Trophoblast cell (in vitro differentiated cells and primary cell): ENCODE results near the gene LAMA3.

ENCODE experiments used
- DNase-seq, 2 donors: peaks; one replicate each; pipeline ENCODE4 v3.0.0-alpha.2; 2016
- H2AFZ ChIP-seq: 2 replicates; pipeline ENCODE4 v1.6.1; 2013; ENCODE audit warnings: low read length, moderate library complexity, mild to moderate bottlenecking; ENCODE audit not compliant: insufficient read depth, poor library complexity
- H2AK5ac ChIP-seq: 2 replicates; pipeline ENCODE4 v1.6.1; 2013; ENCODE audit warnings: mild to moderate bottlenecking, low read length
- H2BK120ac ChIP-seq: 2 replicates; pipeline ENCODE4 v1.6.1; 2013; ENCODE audit warnings: low read length, mild to moderate bottlenecking, moderate library complexity; ENCODE audit not compliant: insufficient read depth, poor library complexity
- H2BK12ac ChIP-seq: 2 replicates; pipeline ENCODE4 v1.6.1; 2013; ENCODE audit warnings: mild to moderate bottlenecking, low read length, moderate library complexity
- H2BK5ac ChIP-seq: 2 replicates; pipeline ENCODE4 v1.6.1; 2013; ENCODE audit warnings: low read length, low read depth, moderate library complexity, mild to moderate bottlenecking; ENCODE audit not compliant: poor library complexity
- H3K14ac ChIP-seq: 2 replicates; pipeline ENCODE4 v1.6.1; 2013; ENCODE audit warnings: mild to moderate bottlenecking, low read length
- H3K18ac ChIP-seq: 2 replicates; pipeline ENCODE4 v1.6.1; 2013; ENCODE audit warnings: mild to moderate bottlenecking, low read length
- H3K23ac ChIP-seq: 2 replicates; pipeline ENCODE4 v1.6.1; 2013; ENCODE audit warnings: low read length
- H3K27ac ChIP-seq: 2 replicates; pipeline ENCODE4 v1.5.1; 2013; ENCODE audit warnings: low read depth, mild to moderate bottlenecking, inconsistent platforms, low read length, moderate library complexity
- H3K27me3 ChIP-seq: 2 replicates; pipeline ENCODE4 v1.6.1; 2013; ENCODE audit warnings: inconsistent platforms, mild to moderate bottlenecking, low read length, moderate library complexity; ENCODE audit not compliant: insufficient read depth
- H3K36me3 ChIP-seq, 2 experiments: 1 replicate in 1 of 2; 2 replicates in 1 of 2; pipeline ENCODE4 v1.6.1; 2013; ENCODE audit warnings: low read length in 2 of 2, mild to moderate bottlenecking in 2 of 2, moderate library complexity in 1 of 2; ENCODE audit not compliant: insufficient read depth in 2 of 2, control insufficient read depth in 1 of 2
- H3K4ac ChIP-seq: 2 replicates; pipeline ENCODE4 v1.6.1; 2013; ENCODE audit warnings: low read depth, mild to moderate bottlenecking, low read length, moderate library complexity
- H3K4me1 ChIP-seq, 2 experiments: 1 replicate in 1 of 2; 2 replicates in 1 of 2; pipeline ENCODE4 v1.6.1; 2013; ENCODE audit warnings: low read length in 2 of 2, mild to moderate bottlenecking in 2 of 2, moderate library complexity in 1 of 2; ENCODE audit not compliant: insufficient read depth in 2 of 2, control insufficient read depth in 1 of 2
- H3K4me2 ChIP-seq: 2 replicates; pipeline ENCODE4 v1.6.1; 2013; ENCODE audit warnings: inconsistent platforms, mild to moderate bottlenecking, low read length, moderate library complexity
- H3K4me3 ChIP-seq: 2 replicates; pipeline ENCODE4 v1.5.1; 2013; ENCODE audit warnings: mild to moderate bottlenecking, low read depth, low read length, inconsistent platforms
- H3K79me1 ChIP-seq: one replicate; pipeline ENCODE4 v1.6.1; 2013; ENCODE audit warnings: low read length
- H3K79me2 ChIP-seq: 2 replicates; pipeline ENCODE4 v1.6.1; 2013; ENCODE audit warnings: low read length, mild to moderate bottlenecking; ENCODE audit not compliant: control insufficient read depth, insufficient read depth, poor library complexity
- H3K9ac ChIP-seq: 2 replicates; pipeline ENCODE4 v1.6.1; 2013; ENCODE audit warnings: mild to moderate bottlenecking, low read length
- H3K9me3 ChIP-seq: 2 replicates; pipeline ENCODE4 v1.6.1; 2013; ENCODE audit warnings: low read depth, mild to moderate bottlenecking, control low read depth, inconsistent platforms, low read length; ENCODE audit not compliant: insufficient read depth
- H4K12ac ChIP-seq: 2 replicates; pipeline ENCODE4 v1.6.1; 2013; ENCODE audit warnings: low read depth, mild to moderate bottlenecking, low read length, moderate library complexity
- H4K8ac ChIP-seq: 2 replicates; pipeline ENCODE4 v1.6.1; 2013; ENCODE audit warnings: low read depth, mild to moderate bottlenecking, low read length, moderate library complexity
- H4K91ac ChIP-seq: one replicate; pipeline ENCODE4 v1.6.1; 2013; ENCODE audit warnings: low read depth, mild to moderate bottlenecking, low read length, moderate library complexity
- WGBS: extraction: QIAGEN DNeasy Blood & Tissue Kit; methylation state at CpG from one replicate; pipeline ENCODE4 v1.1.7; 2013; ENCODE audit warnings: missing lambda C conversion rate; ENCODE audit not compliant: insufficient read length, insufficient coverage; ENCODE audit errors: extremely low coverage; 5-methylcytosine and 5-hydroxymethylcytosine counted together

Gene LAMA3

DNA sequence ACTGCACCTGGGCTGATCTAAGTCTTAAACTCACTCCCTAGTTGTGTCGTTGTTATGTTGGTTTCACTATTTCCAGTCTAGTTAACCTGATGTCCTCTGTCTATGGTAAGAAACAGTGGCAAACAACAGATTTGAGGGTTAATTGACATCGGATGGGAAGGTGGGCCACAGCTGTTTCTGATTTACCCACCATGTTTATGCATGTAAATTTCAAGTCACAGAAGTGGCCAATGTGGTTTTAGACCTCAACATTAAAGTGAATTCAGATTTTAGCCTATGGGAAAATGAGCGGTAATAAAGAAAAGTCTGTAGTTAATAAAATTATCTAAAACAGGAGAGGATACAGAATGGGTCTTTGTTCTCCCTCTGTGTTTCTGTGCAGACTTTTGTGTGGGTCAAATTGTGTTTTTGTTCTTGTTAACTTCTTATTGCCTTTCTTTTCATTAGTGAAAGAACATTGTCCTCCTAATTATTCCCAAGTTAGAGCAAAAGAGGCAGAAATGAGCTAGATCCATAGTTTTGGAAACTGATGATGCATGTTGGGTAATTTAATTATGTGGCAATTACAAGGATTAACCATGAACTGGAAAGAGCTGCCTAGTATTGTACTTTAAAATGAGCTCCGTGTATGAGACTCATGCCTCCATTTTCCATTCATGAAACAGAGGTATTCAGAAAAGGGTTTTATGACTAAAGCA is 83.2 kb downstream of the LAMA3 start:
- no peak overlapping the region for H3K18ac ChIP-seq
- H2AFZ ChIP-seq = no peak overlapping the region
- no CpG with 5 or more reads among the region's 4 CpGs for WGBS
- H2BK120ac ChIP-seq = no peak overlapping the region
- no peak overlapping the region for H4K8ac ChIP-seq
- H3K4me3 ChIP-seq = no peak overlapping the region
- H4K12ac ChIP-seq = no peak overlapping the region
- H3K4me1 ChIP-seq = no peaks in the 10 kb centered on the region
- H2BK5ac ChIP-seq = no peak overlapping the region
- no peaks in the 10 kb centered on the region for H3K9me3 ChIP-seq
- no peak overlapping the region for H3K14ac ChIP-seq
- no peaks in the 10 kb centered on the region for H3K79me1 ChIP-seq
- H4K91ac ChIP-seq = no peak overlapping the region
- H3K9ac ChIP-seq = no peak overlapping the region
- no peak overlapping the region for H2BK12ac ChIP-seq
- H2AK5ac ChIP-seq = no peak overlapping the region
- no peak overlapping the region for H3K23ac ChIP-seq
- H3K79me2 ChIP-seq = no peaks in the 10 kb centered on the region
- no peak for DNase-seq
- no peak overlapping the region for H3K4me2 ChIP-seq
- H3K27ac ChIP-seq = no peak overlapping the region
- no peaks in the 10 kb centered on the region for H3K36me3 ChIP-seq
- no peak overlapping the region for H3K4ac ChIP-seq
- no peaks in the 10 kb centered on the region for H3K27me3 ChIP-seq

GRCh38 chr18:23776306-23776705 is 87.1 kb downstream of the LAMA3 start:
- no peak overlapping the region for H2AK5ac ChIP-seq
- no peak overlapping the region for H3K14ac ChIP-seq
- H2BK5ac ChIP-seq = no peak overlapping the region
- peaks cover 0 to 4% of the 10 kb centered on the region in 2 experiments for H3K4me1 ChIP-seq
- H3K9ac ChIP-seq = no peak overlapping the region
- no peaks in the 10 kb centered on the region for H3K36me3 ChIP-seq
- no peak overlapping the region for H3K23ac ChIP-seq
- no peak overlapping the region for H3K18ac ChIP-seq
- H3K79me1 ChIP-seq = no peaks in the 10 kb centered on the region
- H3K27ac ChIP-seq = no peak overlapping the region
- no peak overlapping the region for H4K8ac ChIP-seq
- no CpG with 5 or more reads among the region's 3 CpGs for WGBS
- no peak overlapping the region for H2AFZ ChIP-seq
- no peak overlapping the region for H4K12ac ChIP-seq
- no peak overlapping the region for H3K4me3 ChIP-seq
- no peak overlapping the region for H2BK120ac ChIP-seq
- H3K4ac ChIP-seq = no peak overlapping the region
- no peaks in the 10 kb centered on the region for H3K79me2 ChIP-seq
- H2BK12ac ChIP-seq = no peak overlapping the region
- H3K27me3 ChIP-seq = no peaks in the 10 kb centered on the region
- no peaks in the 10 kb centered on the region for H3K9me3 ChIP-seq
- H3K4me2 ChIP-seq = no peak overlapping the region
- H4K91ac ChIP-seq = no peak overlapping the region
- no peak for DNase-seq

DNA sequence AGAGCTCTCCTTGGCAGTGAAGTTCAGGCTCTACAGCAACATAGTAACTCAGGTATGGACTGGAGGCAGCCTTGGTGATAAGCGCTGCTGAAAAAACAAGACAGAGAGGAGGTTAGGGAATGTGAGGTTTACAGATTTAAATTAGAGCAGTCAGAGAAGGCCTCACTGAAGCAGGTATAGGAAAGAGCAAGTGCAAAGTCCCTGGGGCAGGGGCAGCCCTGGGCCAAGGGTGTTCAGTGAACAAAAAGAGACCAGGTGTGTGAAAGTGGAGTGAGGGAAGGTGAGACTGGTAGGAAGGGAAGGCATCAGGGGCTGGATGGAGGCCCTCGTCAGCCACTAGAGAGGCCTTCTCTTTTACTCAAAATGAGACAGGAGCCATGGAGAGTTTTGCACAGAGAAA is 89.6 kb downstream of the LAMA3 start:
- no peak overlapping the region for H3K9ac ChIP-seq
- no peaks in the 10 kb centered on the region for H3K27me3 ChIP-seq
- no peak overlapping the region for H4K12ac ChIP-seq
- no peak overlapping the region for H3K4me2 ChIP-seq
- peaks cover 0 to 4% of the 10 kb centered on the region in 2 experiments for H3K4me1 ChIP-seq
- H3K27ac ChIP-seq = no peak overlapping the region
- no CpG with 5 or more reads among the region's 2 CpGs for WGBS
- no peak overlapping the region for H2BK120ac ChIP-seq
- no peak overlapping the region for H2BK12ac ChIP-seq
- H2AFZ ChIP-seq = no peak overlapping the region
- no peak overlapping the region for H3K4me3 ChIP-seq
- H3K4ac ChIP-seq = no peak overlapping the region
- no peaks in the 10 kb centered on the region for H3K36me3 ChIP-seq
- no peak for DNase-seq
- H3K23ac ChIP-seq = no peak overlapping the region
- no peaks in the 10 kb centered on the region for H3K79me1 ChIP-seq
- no peaks in the 10 kb centered on the region for H3K9me3 ChIP-seq
- H2AK5ac ChIP-seq = no peak overlapping the region
- no peak overlapping the region for H3K18ac ChIP-seq
- H4K8ac ChIP-seq = no peak overlapping the region
- H3K79me2 ChIP-seq = no peaks in the 10 kb centered on the region
- H2BK5ac ChIP-seq = no peak overlapping the region
- H4K91ac ChIP-seq = no peak overlapping the region
- H3K14ac ChIP-seq = no peak overlapping the region

DNA sequence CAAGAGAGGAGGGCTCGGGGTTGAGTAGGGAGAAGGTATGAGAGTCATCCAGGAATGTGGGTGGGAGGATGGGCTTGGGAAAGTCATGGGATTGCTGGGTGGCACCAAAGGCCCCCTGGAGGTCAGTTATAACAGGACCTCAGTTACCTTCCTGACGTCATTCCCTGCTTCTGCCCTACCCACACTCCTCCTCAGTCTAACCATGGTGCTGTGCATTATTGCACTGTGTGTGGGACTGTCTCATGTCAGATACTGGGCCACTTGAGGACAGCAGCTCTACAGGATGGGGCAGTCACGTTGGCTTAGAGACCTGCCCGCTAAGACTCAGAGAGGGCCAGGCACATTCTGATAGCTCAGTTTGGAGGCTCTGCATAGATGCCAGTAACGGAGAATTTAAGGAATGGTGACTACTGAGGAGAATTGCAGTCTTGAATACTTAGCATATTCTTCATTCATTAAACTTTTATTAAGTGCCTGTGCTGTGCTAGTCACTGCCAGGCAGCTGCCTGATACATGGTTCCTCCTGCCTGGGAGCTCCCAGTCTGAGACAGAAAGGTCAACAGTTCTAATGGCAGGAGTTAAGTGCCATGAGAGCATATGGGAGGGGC is 90.5 kb downstream of the LAMA3 start:
- Histone ChIP-seq H3K4me2 (no peak overlapping the region), H3K9me3 (no peaks in the 10 kb centered on the region), H2BK120ac (no peak overlapping the region), H3K4ac (no peak overlapping the region), H4K91ac (no peak overlapping the region), H2BK12ac (no peak overlapping the region), H2AFZ (no peak overlapping the region), H2AK5ac (no peak overlapping the region), H4K8ac (no peak overlapping the region), H4K12ac (no peak overlapping the region), H3K27me3 (no peaks in the 10 kb centered on the region), H2BK5ac (no peak overlapping the region), H3K79me1 (no peaks in the 10 kb centered on the region), H3K27ac (no peak overlapping the region), H3K4me3 (no peak overlapping the region), H3K9ac (no peak overlapping the region), H3K79me2 (no peaks in the 10 kb centered on the region), H3K18ac (no peak overlapping the region), H3K4me1 (peaks cover 0 to 4% of the 10 kb centered on the region in 2 experiments), H3K14ac (no peak overlapping the region), H3K36me3 (no peaks in the 10 kb centered on the region), H3K23ac (no peak overlapping the region)
- DNase-seq = peak; percentile 51 to 66
- WGBS = no CpG with 5 or more reads among the region's 5 CpGs
